GM04504 (cell line): ENCODE measurements around the gene RBP7.

Experiments used
- DNase-seq: peaks from one replicate; pipeline ENCODE4 v3.0.0-alpha.2; 2012; ENCODE audit warnings: low read depth

The RBP7 gene

GRCh38 chr1:10031461-10031860 is 34.4 kb downstream of the RBP7 start:
- no peak for DNase-seq

DNA sequence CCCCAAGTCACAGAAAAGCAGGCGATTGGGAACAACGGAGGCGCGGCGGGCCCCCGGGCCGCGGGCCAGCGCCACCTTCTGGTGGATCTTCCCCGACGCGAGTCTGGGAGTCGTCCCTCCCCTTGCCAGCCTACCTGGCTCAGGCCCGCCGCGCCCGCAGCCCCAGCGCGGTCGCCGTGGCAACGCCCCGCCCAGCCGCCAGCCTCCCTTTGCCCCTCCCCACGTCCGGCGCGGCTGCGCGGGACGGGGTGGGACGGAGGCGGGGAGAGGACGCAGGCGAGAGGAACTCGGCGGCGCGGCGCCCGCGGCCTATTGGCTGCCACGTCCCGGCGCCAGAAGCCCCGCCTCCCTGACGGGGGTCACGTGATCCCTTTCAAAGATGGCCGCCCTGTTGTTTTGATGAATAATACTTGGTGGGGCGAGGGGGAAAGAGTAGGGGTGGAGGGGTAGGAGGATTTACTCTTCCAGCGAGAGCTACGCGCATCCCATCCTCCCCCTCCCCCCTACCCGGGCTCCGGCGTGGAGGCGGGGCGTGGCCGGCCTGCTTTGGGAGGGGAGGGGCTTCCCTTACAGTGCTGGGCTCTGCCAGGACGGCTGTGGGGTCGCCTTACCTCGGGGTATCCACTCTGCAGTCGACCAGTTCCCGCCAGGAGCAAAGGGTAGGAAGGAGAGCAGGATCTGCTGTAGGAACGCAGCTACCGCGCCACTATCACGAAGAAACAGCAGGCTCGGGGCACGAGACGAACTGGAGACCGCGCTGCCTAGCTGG is 35.7 kb downstream of the RBP7 start, which contains the start of gene UBE4B:
Gene UBE4B (plus strand): TSS at position 369 of the 769 bp plus-strand sequence. CDS start 713 bp downstream, outside the sequence.
- peak; percentile 97 for DNase-seq

GRCh38 chr1:10033359-10033845 is 36.4 kb downstream of the RBP7 start:
- no peak for DNase-seq

DNA sequence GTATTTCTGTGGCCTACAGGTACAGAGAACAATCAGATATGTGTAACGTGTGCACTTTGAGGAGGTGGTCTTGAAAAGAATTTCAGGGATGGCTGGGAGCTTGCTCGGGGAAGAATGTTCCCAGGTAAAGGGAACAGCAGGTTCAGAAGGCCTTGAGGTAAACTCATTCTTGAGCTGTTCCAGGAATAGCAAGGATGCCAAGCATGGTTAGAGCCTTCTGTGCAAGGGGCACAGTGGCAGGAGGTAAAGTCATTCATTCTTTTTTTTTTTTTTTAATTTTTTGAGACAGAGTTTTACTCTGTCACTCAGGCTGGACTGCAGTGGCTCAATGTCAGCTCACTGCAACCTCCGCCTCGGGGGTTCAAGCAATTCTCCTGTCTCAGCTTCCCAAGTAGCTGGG is 45.7 kb downstream of the RBP7 start:
- DNase-seq, result no peak

DNA sequence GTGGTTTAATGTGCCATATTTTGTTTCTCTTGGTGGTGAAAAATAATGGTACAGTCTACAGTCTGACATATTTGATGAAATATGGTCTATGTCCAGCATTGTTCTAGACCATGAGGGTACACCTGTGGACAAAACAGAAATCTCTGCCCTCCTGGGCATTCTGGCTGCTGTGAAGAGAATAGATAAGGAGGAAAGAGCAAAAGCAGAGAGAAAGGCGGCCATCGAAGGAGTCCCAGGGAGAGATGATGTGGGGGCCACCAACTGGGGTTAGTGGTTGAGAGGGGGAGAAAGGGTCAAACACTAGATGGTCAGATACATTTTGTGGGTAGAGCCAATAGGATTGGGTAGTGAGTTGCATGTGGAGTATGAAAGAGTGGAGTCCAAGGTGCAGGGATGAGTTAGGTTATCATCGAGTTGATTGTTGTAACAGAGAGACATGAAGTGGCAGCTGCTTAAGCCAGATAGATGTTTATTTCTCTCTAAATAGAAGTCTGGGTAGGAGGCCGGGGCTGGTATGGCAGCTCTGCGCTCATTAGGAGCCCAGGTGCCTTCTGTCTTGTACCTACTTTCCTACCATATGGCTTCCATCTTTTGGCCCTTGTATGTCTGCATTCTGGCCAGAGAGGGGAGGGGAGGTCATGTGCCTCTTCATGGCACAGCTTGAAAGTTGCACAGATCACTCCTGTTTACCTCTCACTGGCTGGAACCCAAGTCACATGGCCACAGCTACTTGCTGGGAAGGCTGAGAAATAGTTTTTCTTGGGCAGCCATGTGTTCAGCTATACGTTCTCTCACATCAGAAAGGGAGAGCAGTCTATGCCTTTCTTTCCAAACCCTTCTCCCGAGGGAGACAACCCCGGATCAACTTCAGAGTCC is 48.7 kb downstream of the RBP7 start:
- DNase-seq, result no peak

- DNase-seq, result no peak
These were observed 49.5 kb downstream of the RBP7 start for GRCh38 chr1:10046356-10047085.

GRCh38 chr1:10048601-10049000 is 51.6 kb downstream of the RBP7 start:
- no peak for DNase-seq

- DNase-seq, result no peak
These were observed 53.6 kb downstream of the RBP7 start for GRCh38 chr1:10050611-10051010.

DNA sequence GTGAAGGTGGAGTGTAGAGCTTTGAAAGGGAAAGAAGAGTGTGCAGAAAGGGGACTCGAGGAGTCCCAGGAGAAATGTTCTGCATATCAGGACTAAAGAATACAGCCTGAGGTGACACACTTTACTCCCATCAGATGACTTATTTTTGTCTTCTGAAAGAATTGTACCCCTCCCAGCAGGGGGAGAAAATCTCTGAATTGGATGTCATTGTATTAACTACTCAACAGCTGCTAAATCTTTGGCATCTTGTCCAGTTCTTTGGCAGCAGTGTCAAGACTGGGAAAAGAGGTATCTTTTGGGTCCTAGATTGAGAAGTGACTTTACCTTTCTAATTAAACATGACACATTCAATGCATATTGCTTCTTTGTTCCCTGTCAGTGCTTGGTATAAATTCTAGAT is 54.6 kb downstream of the RBP7 start:
- DNase-seq, result no peak

DNA sequence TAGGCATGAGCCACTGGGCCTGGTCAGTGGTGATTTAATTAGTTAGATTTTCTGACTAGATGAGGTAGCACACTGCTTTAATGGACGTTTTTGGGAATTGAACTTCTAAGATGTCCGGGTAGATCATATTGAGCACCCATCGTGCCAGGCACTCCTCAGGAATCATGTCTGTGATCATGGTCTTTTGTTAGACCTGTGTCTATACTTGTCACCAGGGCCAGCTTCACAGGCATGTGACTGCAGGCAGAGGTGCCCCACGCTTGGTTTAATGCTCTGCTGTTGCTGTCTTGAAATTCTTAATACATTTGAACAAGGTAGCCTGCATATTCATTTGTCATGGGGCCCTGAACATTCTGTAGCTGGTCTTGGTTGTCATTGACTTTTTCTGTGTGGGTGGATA is 55.3 kb downstream of the RBP7 start:
- no peak for DNase-seq

GRCh38 chr1:10054465-10054864 is 57.4 kb downstream of the RBP7 start:
- no peak for DNase-seq

DNA sequence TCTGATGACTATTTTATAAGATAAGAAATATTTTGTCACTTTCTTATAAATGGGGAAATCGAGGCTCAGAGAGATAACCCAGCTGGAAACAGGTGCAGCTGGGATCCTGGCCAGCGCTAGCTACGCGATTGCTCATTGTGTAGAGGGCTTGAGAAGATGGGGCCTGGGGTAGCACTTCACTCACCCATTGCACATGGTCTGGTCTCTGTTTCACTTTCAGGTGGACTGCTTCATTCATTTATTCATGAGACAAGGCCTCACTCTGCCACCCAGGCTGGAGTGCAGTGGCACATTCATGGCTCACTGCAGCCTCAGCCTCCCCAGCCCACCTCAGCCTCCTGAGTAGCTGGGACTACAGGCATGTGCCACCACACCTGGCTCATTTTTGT is 59.6 kb downstream of the RBP7 start:
- DNase-seq, result no peak

DNA sequence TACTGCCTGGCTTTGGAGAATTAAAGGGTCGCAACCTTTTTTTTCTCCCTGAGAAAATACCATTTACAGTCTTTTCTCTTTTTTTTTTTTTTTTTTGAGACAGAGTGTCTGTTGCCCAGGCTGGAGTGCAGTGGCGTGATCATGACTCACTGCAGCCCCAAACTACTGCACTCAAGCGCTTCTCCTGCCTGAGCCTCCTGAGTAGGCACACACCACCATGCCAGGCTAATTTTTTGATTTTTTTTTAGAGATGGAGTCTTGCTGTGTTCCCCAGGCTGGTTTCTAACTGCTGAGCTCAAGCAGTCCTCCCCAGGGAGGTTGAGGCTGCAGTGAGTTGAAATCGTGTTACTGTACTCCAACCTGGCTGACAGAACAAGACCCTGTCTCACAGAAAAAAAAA is 60.3 kb downstream of the RBP7 start:
- peak; percentile 20 for DNase-seq

GRCh38 chr1:10057796-10058195 is 60.8 kb downstream of the RBP7 start:
- no peak for DNase-seq

DNA sequence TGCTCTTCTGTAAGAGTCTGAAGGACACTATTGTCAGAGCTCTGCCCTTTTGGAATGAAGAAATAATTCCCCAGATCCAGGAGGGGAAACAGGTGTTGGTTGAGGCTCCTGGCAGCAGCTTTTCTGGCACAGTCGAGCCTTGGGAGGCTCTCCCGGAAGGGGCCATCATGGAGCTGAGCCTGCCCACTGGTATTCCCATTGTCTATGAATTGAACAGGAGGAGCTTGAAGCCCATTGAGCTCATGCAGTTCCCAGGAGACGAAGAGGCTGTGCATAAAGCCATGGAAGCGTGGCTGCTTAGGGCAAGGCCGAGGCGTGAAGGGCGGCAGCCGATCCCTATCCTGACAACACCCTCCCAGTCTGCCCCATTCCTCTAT is 62.3 kb downstream of the RBP7 start:
- DNase-seq, result no peak

DNA sequence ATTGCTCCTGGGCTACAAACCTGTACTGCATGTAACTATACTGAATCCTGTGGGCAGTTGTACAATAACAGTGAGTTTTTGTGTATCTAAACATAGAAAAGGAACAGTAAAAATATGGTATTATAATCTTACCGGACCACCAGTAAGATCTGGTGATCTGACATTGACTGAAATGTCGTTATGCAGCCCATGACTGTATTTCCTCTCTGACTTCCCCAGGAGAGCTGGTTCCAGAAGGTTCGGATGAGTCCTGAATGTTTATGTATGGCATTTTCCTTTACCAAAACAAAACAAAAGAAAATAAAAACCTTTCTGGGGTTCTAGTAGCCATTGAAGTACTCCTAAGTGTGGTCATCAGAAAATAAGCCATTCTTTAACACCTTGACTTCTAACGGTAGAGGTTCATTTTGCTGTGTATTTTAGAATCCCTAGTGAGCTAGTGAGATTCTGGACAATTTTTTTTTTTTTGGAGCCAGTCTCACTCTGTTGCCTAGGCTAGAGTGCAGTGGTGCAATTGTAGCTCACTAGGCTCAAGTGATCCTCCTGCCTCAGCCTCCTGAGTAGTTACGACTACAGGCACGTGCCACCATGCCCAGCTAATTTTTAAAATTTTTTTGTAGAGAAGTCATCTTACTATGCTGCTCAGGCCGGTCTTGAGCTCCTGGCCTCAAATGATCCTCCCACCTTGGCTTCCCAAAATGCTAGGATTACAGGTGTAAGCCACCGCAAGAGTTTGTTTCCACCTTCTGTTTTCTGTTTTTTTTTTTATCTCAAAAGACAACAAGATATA is 63.5 kb downstream of the RBP7 start:
- DNase-seq, result no peak

DNA sequence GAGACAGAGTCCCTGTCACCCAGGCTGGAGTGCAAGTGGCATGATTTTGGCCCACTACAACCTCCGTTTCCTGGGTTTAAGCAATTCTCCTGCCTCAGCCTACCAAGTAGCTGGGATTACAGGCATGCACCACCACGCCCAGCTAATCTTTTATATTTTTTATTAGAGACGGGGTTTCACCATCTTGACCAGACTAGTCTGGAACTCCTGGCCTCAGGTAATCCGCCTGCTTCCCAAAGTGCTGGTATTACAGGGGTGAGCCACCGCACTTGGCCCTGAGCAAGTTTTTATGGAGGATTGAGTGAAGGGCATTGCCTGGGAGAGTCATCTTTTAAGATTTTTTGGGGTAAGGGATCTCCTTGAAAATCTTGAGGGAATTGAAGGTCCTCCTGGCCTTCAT is 64.2 kb downstream of the RBP7 start:
- DNase-seq, result no peak

GRCh38 chr1:10063878-10064277 is 66.8 kb downstream of the RBP7 start:
- DNase-seq, result no peak

DNA sequence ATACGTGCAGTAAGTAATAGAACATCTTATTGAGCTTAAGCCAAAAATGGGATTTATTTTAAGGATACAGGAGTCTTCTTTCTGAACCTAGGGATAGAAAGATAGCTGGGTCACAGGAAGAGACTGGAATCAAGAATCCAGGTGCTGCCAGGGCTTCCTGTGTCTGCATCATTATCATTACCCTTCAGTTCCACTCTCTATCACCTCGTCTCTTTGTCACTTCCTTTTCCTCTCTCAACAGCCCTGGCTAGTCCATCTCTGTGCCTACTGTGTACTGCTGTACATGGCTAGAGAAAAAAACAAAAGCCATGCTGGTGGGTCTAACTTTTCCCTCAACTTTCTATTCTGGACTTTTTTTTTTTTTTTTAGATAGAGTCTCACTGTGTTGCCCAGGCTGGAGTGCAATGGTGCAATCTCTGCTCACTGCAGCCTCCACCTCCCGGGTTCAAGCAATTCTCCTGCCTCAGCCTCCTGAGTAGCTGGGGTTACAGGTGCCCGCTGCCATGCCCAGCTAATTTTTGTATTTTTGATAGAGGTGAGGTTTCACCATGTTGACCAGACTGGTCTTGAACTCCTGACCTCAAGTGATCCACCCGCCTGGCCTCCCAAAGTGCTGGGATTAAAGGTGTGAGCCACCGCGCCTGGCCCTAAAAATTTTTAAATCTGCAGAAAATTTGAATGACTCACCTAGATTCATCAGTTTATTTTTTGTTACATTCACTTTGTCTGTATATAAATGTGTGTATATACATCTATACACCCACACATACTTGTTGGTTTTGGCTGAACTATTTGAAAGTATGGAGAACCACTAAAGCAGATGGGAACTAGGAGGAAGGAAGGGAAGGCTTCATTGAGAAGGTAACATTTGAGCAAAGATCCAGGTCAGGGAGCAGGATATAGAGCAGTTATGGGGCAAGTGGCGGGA is 67.7 kb downstream of the RBP7 start:
- DNase-seq, result no peak

GRCh38 chr1:10065344-10065685 is 68.3 kb downstream of the RBP7 start:
- DNase-seq, result no peak
